Measurements from ENCODE around the gene GAB2.

GRCh38 chr11:78381865-78382264 is 35.8 kb downstream of the GAB2 start:
- no peak for TF ChIP-seq CTCF (IDR thresholded peaks at IDR 0.05)
- TF ChIP-seq POLR2A (IDR thresholded peaks at IDR 0.05): no peak

All from lower leg skin (tissue), 3 donors.